SH-SY5Y (cell line): ENCODE data around the gene ITGBL1.

Experiments
- GATA2 ChIP-seq: IDR thresholded peaks from 2 replicates; pipeline ENCODE4 v1.6.1; 2011; ENCODE audit warnings: mild to moderate bottlenecking, low read depth, low read length
- GATA3 ChIP-seq: IDR thresholded peaks from 2 replicates; pipeline ENCODE4 v1.6.1; 2011; ENCODE audit warnings: low read depth, mild to moderate bottlenecking, low read length, moderate library complexity

- TF ChIP-seq GATA2, result no peak
- TF ChIP-seq GATA3, result no peak
Measured at GRCh38 chr13:101661839-101662238, 209.4 kb downstream of the ITGBL1 start.
